Endothelial cell of umbilical vein (primary cell): ENCODE data around the gene KLHL36. TPM values are rescaled to one million over a fixed set of nuclear protein-coding genes. Genes with fewer than 3 reads are reported as not detected.

Source experiments
- BruUV-seq: library from RNA; stranded (reverse); fragments of 400-500 nt; replicated peaks from 2 replicates; lab custom pipeline; 2021; lab: Mats Ljungman, UMichigan
- CTCF ChIA-PET: fragments of 300-600, 350-600 bp; sonication (Branson Sonifier 250); formaldehyde crosslinking; loops from one replicate; lab custom pipeline; 2021; ENCODE audit warnings: antibody characterized with exemption, inconsistent platforms; lab: Charles Lee
- POLR2A ChIA-PET: fragments of 300-600, 350-600 bp; sonication (Branson Sonifier 250); formaldehyde crosslinking; loops from one replicate; lab custom pipeline; 2021; ENCODE audit warnings: antibody characterized with exemption, inconsistent platforms; lab: Charles Lee
- DNase-seq: peaks from one replicate; pipeline ENCODE4 v3.0.0-alpha.2; 2011; ENCODE audit warnings: low read depth, low spot score
- FAIRE-seq: peaks from 2 replicates; lab custom pipeline; 2011; peaks lifted over from hg19 to GRCh38; lab: Jason Lieb, UNC
- H2AFZ ChIP-seq: 2 replicates; pipeline ENCODE4 v1.6.0; 2012; ENCODE audit warnings: low read depth, low read length, control low read depth, inconsistent platforms
- H3K27ac ChIP-seq: 2 replicates; pipeline ENCODE4 v1.5.1; 2011; ENCODE audit warnings: low read depth, mild to moderate bottlenecking, control low read depth, low read length, moderate library complexity; ENCODE audit not compliant: insufficient read depth
- H3K27me3 ChIP-seq, 2 experiments: 2 replicates each; pipeline versions ENCODE4 v1.6.0 to v1.6.1; 2011; ENCODE audit warnings: low read length in 2 of 2, mixed read lengths in 1 of 2; ENCODE audit not compliant: control insufficient read depth in 2 of 2, insufficient read depth in 2 of 2
- H3K36me3 ChIP-seq, 2 experiments: 2 replicates in 1 of 2; 3 replicates in 1 of 2; pipeline ENCODE4 v1.5.1; 2011; ENCODE audit warnings: low read length in 2 of 2, mild to moderate bottlenecking in 1 of 2, moderate library complexity in 1 of 2; ENCODE audit not compliant: control insufficient read depth in 2 of 2, insufficient read depth in 2 of 2; ENCODE audit errors: extremely low read depth in 1 of 2
- H3K4me1 ChIP-seq: 3 replicates; pipeline ENCODE4 v1.5.1; 2011; ENCODE audit warnings: mild to moderate bottlenecking, low read length; ENCODE audit not compliant: control insufficient read depth, insufficient read depth; ENCODE audit errors: extremely low read depth
- H3K4me2 ChIP-seq: 2 replicates; pipeline ENCODE4 v1.6.1; 2011; ENCODE audit warnings: low read length, control low read depth, mixed read lengths; ENCODE audit not compliant: insufficient read depth
- H3K4me3 ChIP-seq, 3 experiments: fragments of 200-600 bp in 1 of 3; sonication (generic), shearing (Covaris generic) in 1 of 3; replicated peaks in 1 of 3; 2 replicates each; pipeline ENCODE4 v1.5.1; 2011 to 2016; ENCODE audit warnings: control low read depth in 3 of 3, low read length in 3 of 3, mild to moderate bottlenecking in 2 of 3, inconsistent platforms in 1 of 3, low read depth in 1 of 3, moderate library complexity in 1 of 3; ENCODE audit not compliant: insufficient read depth in 1 of 3
- H3K79me2 ChIP-seq: 2 replicates; pipeline ENCODE4 v1.6.0; 2012; ENCODE audit warnings: low read length, inconsistent platforms; ENCODE audit not compliant: control insufficient read depth, insufficient read depth
- H3K9ac ChIP-seq: replicated peaks from 2 replicates; pipeline ENCODE3; 2011; ENCODE audit warnings: low read length, control low read depth; ENCODE audit not compliant: insufficient read depth; ENCODE audit errors: extremely low read depth
- H3K9me1 ChIP-seq: replicated peaks from 3 replicates; pipeline ENCODE4 v1.6.0; 2011; ENCODE audit warnings: mild to moderate bottlenecking, low read length; ENCODE audit not compliant: control insufficient read depth, insufficient read depth; ENCODE audit errors: extremely low read depth
- H3K9me3 ChIP-seq: replicated peaks from 2 replicates; pipeline ENCODE4 v1.5.1; 2012; ENCODE audit warnings: low read length, inconsistent platforms; ENCODE audit not compliant: control insufficient read depth, insufficient read depth
- H4K20me1 ChIP-seq: replicated peaks from 2 replicates; pipeline ENCODE3; 2011; ENCODE audit warnings: mild to moderate bottlenecking, low read length; ENCODE audit not compliant: control insufficient read depth, insufficient read depth; ENCODE audit errors: extremely low read depth
- CTCF ChIP-seq, 2 donors: IDR thresholded peaks; 1 replicate in 1 of 2; 2 replicates in 1 of 2; pipeline ENCODE4 v1.5.1; 2011; ENCODE audit warnings: low read length in 2 of 2, mild to moderate bottlenecking in 2 of 2, moderate library complexity in 2 of 2, control low read depth in 1 of 2, inconsistent platforms in 1 of 2, low read depth in 1 of 2; ENCODE audit not compliant: insufficient read depth in 1 of 2; ENCODE audit errors: extremely low read depth in 1 of 2
- EZH2 ChIP-seq: IDR thresholded peaks from 2 replicates; pipeline ENCODE4 v1.6.1; 2012; ENCODE audit warnings: borderline replicate concordance, low read depth, mild to moderate bottlenecking, moderate library complexity, low read length, inconsistent platforms; ENCODE audit not compliant: severe bottlenecking
- FOS ChIP-seq: IDR thresholded peaks from 2 replicates; pipeline ENCODE4 v1.6.1; 2011; ENCODE audit warnings: mild to moderate bottlenecking, low read length, moderate library complexity, borderline replicate concordance; ENCODE audit not compliant: insufficient read depth
- GATA2 ChIP-seq: IDR thresholded peaks from 2 replicates; pipeline ENCODE4 v1.7.0; 2011; ENCODE audit warnings: low read depth, mild to moderate bottlenecking, moderate library complexity, mixed read lengths, low read length; ENCODE audit not compliant: insufficient read length, insufficient read depth
- JUN ChIP-seq: IDR thresholded peaks from 2 replicates; pipeline ENCODE4 v1.6.1; 2011; ENCODE audit warnings: borderline replicate concordance, low read depth; ENCODE audit not compliant: insufficient read length, insufficient read depth
- MAX ChIP-seq: IDR thresholded peaks from 2 replicates; pipeline ENCODE4 v1.6.1; 2011; ENCODE audit not compliant: insufficient read depth, insufficient read length
- MYC ChIP-seq: IDR thresholded peaks from one replicate; pipeline ENCODE4 v1.6.1; 2011; ENCODE audit warnings: mild to moderate bottlenecking, low read depth, low read length
- POLR2A ChIP-seq: IDR thresholded peaks from 2 replicates; pipeline ENCODE4 v1.6.1; 2012; ENCODE audit warnings: low read depth, mild to moderate bottlenecking, control low read depth, low read length
- POLR2AphosphoS5 ChIP-seq: IDR thresholded peaks from 2 replicates; pipeline ENCODE4 v1.6.1; 2012; ENCODE audit warnings: low read depth, mild to moderate bottlenecking, control low read depth, low read length, moderate library complexity; ENCODE audit not compliant: insufficient read depth
- dilution Hi-C: fragments of 300-500 bp; cut with MboI; formaldehyde crosslinking; loops from one replicate; pipeline ENCODE4 v1.15.0; 2019; ENCODE audit warnings: low sequenced_read_pairs; ENCODE audit not compliant: extremely low pct_ligation_motif_present
- intact Hi-C: fragments of 100-400 bp; cut with micrococcal nuclease; formaldehyde crosslinking; loops from one replicate; pipeline ENCODE4 v1.10.0; 2022
- polyA plus RNA-seq, 4 experiments: library from polyadenylated mRNA; depleted of rRNA in 3 of 4; stranded (reverse) in 3 of 4; unstranded in 1 of 4; fragments of >200 nt; gene quantifications; 2 replicates each; pipeline versions ENCODE4 v1.2.1 to v1.2.3, GENCODE V29; 2011 to 2012; ENCODE audit warnings: missing spikeins in 1 of 4
- total RNA-seq: library from RNA; stranded (reverse); gene quantifications from 2 replicates; pipeline ENCODE4 v1.2.3, GENCODE V29; 2021

Gene KLHL36
- total and polyA plus RNA-seq, 2 donors (not counting 3 experiments of a cell fraction or from before 2014, with no cell fraction given): 31.3 to 38.8 TPM

GRCh38 chr16:84663433-84664101 is 15.3 kb downstream of the KLHL36 start:
- H2AFZ ChIP-seq: no peak overlapping the region
- no peaks in the 10 kb centered on the region for H3K27me3 ChIP-seq
- H3K4me2 ChIP-seq: no peak overlapping the region
- DNase-seq (no peak), FAIRE-seq (no peak)
- intact Hi-C loops (no loop called here), dilution Hi-C loops (no loop called here)
- BruUV-seq: no TSS peak
- H3K9me1 ChIP-seq: no peaks in the 10 kb centered on the region
- no peaks in the 10 kb centered on the region for H3K9me3 ChIP-seq
- H4K20me1 ChIP-seq: no peaks in the 10 kb centered on the region
- H3K9ac ChIP-seq: no peak overlapping the region
- POLR2A ChIA-PET: no interaction called here
- H3K79me2 ChIP-seq: no peaks in the 10 kb centered on the region
- peaks cover 6% of the 10 kb centered on the region for H3K4me1 ChIP-seq
- H3K27ac ChIP-seq: no peak overlapping the region
- CTCF ChIA-PET: interaction anchor here (0.8 to 6.9 kb wide), 8 partner anchors 9 to 308 kb away, joined by 3 to 66 read pairs (median 4); no protein-coding TSS in a partner anchor
- TF ChIP-seq MYC (no peak), GATA2 (no peak), EZH2 (no peak)
- peaks cover 3 to 34% of the 10 kb centered on the region in 2 experiments for H3K36me3 ChIP-seq
- H3K4me3 ChIP-seq: no peak overlapping the region

- Histone ChIP-seq H3K36me3 (peaks cover 0 to 19% of the 10 kb centered on the region in 2 experiments), H3K4me2 (no peak overlapping the region), H3K27ac (no peak overlapping the region), H2AFZ (no peak overlapping the region), H3K4me1 (peaks cover 6% of the 10 kb centered on the region), H3K27me3 (no peaks in the 10 kb centered on the region), H3K9ac (no peak overlapping the region), H3K79me2 (no peaks in the 10 kb centered on the region), H3K9me3 (no peaks in the 10 kb centered on the region), H3K9me1 (no peaks in the 10 kb centered on the region), H4K20me1 (no peaks in the 10 kb centered on the region), H3K4me3 (no peak overlapping the region)
- no TSS peak for BruUV-seq
- DNase-seq (no peak), FAIRE-seq (no peak)
- dilution Hi-C loops: no loop called here
- CTCF ChIA-PET: no interaction called here
- TF ChIP-seq JUN (no peak), EZH2 (no peak), GATA2 (no peak), POLR2A (no peak), MYC (no peak), MAX (no peak), FOS (no peak), POLR2AphosphoS5 (no peak), CTCF (IDR thresholded peaks at IDR 0.05; ENCODE audit: extremely low read depth in 1 of 2, insufficient read depth in 1 of 2, low read depth in 1 of 2, low read length in 2 of 2) (no peak)
- POLR2A ChIA-PET: no interaction called here
- intact Hi-C loops: no loop called here
Measured at GRCh38 chr16:84665359-84665758, 17.0 kb downstream of the KLHL36 start.
